Stimulated activated CD4-positive, alpha-beta T cell treated with anti-CD3 and anti-CD28 coated beads, Interleukin-4, amount 100 ng/mL, for 24 hours (primary cell): ENCODE data around the gene ELAC1.

Experiments used
- DNase-seq: peaks from one replicate; pipeline ENCODE4 v3.0.0-alpha.2; 2020

ELAC1 gene

GRCh38 chr18:51021226-51021965 is 53.6 kb downstream of the ELAC1 start:
- no peak for DNase-seq

- no peak for DNase-seq
Observed at GRCh38 chr18:51025512-51025911, 57.7 kb downstream of the ELAC1 start.

DNA sequence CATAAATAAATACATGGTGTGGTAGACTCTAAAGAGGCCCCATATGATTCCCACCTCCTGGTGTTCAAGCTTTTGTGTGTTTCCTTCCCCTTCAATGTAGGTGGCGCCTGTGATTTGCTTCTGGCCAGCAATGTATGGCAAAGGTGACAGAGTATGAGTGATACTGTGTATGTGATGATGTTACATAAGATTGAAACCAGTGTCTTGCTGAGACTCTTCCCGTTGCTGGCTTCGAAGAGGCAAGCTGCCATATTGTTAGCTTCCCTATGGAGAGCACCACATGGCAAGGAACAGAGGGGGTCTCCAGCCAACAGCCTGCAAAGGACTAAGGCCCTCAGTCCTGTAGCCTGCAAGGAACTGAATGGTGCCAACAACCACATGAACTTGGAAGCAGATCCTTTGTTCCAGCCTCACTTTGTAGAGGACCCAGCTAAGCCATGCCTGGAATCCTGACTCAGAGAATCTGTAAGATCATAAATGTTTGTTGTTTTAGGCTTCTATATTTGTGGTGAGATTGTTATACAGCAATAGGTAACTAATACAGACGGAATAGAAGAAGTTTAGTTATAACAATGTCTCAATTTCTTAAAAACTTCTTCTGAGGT is 60.5 kb downstream of the ELAC1 start:
- DNase-seq, result no peak

- DNase-seq, result no peak
Observed at GRCh38 chr18:51029378-51029693, 61.5 kb downstream of the ELAC1 start.

- DNase-seq, result peak; percentile 99
Observed at GRCh38 chr18:51029694-51030536, 62.1 kb downstream of the ELAC1 start, which contains the start of gene SMAD4. Gene SMAD4 (plus strand): TSS chr18:51030213. CDS start chr18:51047047, 16,834 bp downstream.

- peak; percentile 69 for DNase-seq
Observed at GRCh38 chr18:51030537-51031258, 62.9 kb downstream of the ELAC1 start.

- DNase-seq, result no peak
Observed at GRCh38 chr18:51032193-51032592, 64.4 kb downstream of the ELAC1 start.

DNA sequence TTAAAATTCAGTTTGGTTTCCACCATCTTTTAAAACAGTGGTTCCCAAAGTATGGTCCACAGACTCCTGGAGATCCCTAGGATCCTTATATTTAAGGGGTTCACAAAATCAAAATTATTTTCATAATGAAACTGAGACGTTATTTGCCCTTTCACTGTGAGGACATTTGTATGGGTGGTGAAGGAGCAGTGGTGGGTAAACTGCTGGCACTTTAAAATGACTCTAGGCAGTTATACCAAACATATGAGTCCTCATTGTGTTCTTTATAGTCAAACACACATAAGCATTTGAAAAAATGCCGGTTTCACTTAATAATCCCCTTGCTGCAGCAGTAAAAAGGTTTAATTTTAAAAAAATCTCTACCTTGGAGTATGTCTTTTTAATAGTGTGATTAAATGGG is 69.4 kb downstream of the ELAC1 start:
- no peak for DNase-seq
